NT2/D1 (cell line): ENCODE data around the gene POLDIP3.

Experiments
- SUZ12 ChIP-seq: IDR thresholded peaks from 2 replicates; pipeline ENCODE4 v1.6.1; 2011; ENCODE audit not compliant: insufficient read length, insufficient read depth; ENCODE audit errors: extremely low read depth
- YY1 ChIP-seq: IDR thresholded peaks from 2 replicates; pipeline ENCODE4 v1.6.1; 2011; ENCODE audit not compliant: insufficient read length, insufficient read depth

GRCh38 chr22:42643634-42644421 lies 29.1 kb upstream of the POLDIP3 start:
- TF ChIP-seq SUZ12 (no peak), YY1 (no peak)
